Esophagus mucosa (tissue), 1 donor: ENCODE measurements around the gene PRSS33. TPM values are rescaled to one million over a fixed set of nuclear protein-coding genes. Genes with fewer than 3 reads are reported as not detected.

ENCODE experiments used
- ATAC-seq: fragments of 200-7000 bp; cut with Tn5 transposase; one replicate; pipeline ENCODE4 v1.9.1; 2020
- total RNA-seq: library from RNA; stranded (reverse); gene quantifications from one replicate; pipeline ENCODE4 v1.2.4, GENCODE V29; 2023
- donor health status: DM: yes; HTN: yes; CAD: no.

PRSS33 gene
- total RNA-seq, 1 donor from 2014 or later, result not detected

GRCh38 chr16:2739625-2740430 lies 47.5 kb downstream of the PRSS33 start:
- peak; percentile 25 for ATAC-seq

- ATAC-seq, result no peak
Observed at GRCh38 chr16:2738615-2739014, 48.7 kb downstream of the PRSS33 start.

GRCh38 chr16:2737895-2738418 lies 49.4 kb downstream of the PRSS33 start:
- peak; percentile 6 for ATAC-seq

- ATAC-seq, result peak; percentile 7
Observed at GRCh38 chr16:2737238-2737605, 50.1 kb downstream of the PRSS33 start.

- ATAC-seq, result no peak
Observed at GRCh38 chr16:2736476-2737237, 50.7 kb downstream of the PRSS33 start.

GRCh38 chr16:2734844-2735515 lies 52.4 kb downstream of the PRSS33 start:
- ATAC-seq, result no peak

Other genes starting within 250 kb of the PRSS33 start
- 26.1 TPM for gene PDPK1, start 249.5 kb downstream of the PRSS33 start, total RNA-seq
- 37.7 TPM for gene KCTD5, start 105.0 kb downstream of the PRSS33 start, total RNA-seq
- gene PRSS27, start 67.3 kb downstream of the PRSS33 start, total RNA-seq, result 191 TPM
- 280 TPM for gene SRRM2, start 34.9 kb downstream of the PRSS33 start, total RNA-seq
- 310 TPM for gene ELOB, start 10.3 kb downstream of the PRSS33 start, total RNA-seq
- gene PRSS41, start 10.9 kb upstream of the PRSS33 start, total RNA-seq, result not detected
- 6.9 TPM for gene PRSS21, start 29.7 kb upstream of the PRSS33 start, total RNA-seq
- gene ZG16B, start 42.7 kb upstream of the PRSS33 start, total RNA-seq, result 15.3 TPM
- gene PRSS22, start 70.6 kb upstream of the PRSS33 start, total RNA-seq, result 97.0 TPM
- 19.5 TPM for gene FLYWCH2, start 95.7 kb upstream of the PRSS33 start, total RNA-seq
- gene FLYWCH1, start 124.4 kb upstream of the PRSS33 start, total RNA-seq, result 16.4 TPM
- gene KREMEN2, start 176.7 kb upstream of the PRSS33 start, total RNA-seq, result 1.3 TPM
- 11.1 TPM for gene PAQR4, start 181.8 kb upstream of the PRSS33 start, total RNA-seq
- gene PKMYT1, start 192.9 kb upstream of the PRSS33 start, total RNA-seq, result 16.9 TPM
- gene CLDN9, start 225.4 kb upstream of the PRSS33 start, total RNA-seq, result not detected
- gene CLDN6, start 230.6 kb upstream of the PRSS33 start, total RNA-seq, result not detected
- gene TNFRSF12A, start 232.8 kb upstream of the PRSS33 start, total RNA-seq, result 11.7 TPM
- gene HCFC1R1, start 236.4 kb upstream of the PRSS33 start, total RNA-seq, result 26.6 TPM
- gene THOC6, start 236.5 kb upstream of the PRSS33 start, total RNA-seq, result 21.3 TPM
- 62.0 TPM for gene BICDL2, start 249.4 kb upstream of the PRSS33 start, total RNA-seq